Spleen (tissue), 11 donors: ENCODE data around the gene CYB561D2. TPM values are rescaled to one million over a fixed set of nuclear protein-coding genes. Genes with fewer than 3 reads are reported as not detected.

Source experiments
- DNase-seq: peaks from one replicate; pipeline ENCODE4 v3.0.0-alpha.2; 2020
- H3K27ac ChIP-seq, 8 donors: fragments of 200-600 bp; sonication (generic) in 7 of 8; 1 replicate in 4 of 8; 2 replicates in 4 of 8; pipeline versions ENCODE4 v1.5.0 to v1.8.0; 2016 to 2021; ENCODE audit warnings: inconsistent platforms in 4 of 8, mild to moderate bottlenecking in 4 of 8, moderate library complexity in 1 of 8
- H3K27me3 ChIP-seq, 7 donors: fragments of 200-600 bp; sonication (generic) in 6 of 7; replicated peaks in 1 of 7; 1 replicate in 4 of 7; 2 replicates in 3 of 7; pipeline versions ENCODE4 v1.5.0 to v1.8.0; 2016 to 2021; ENCODE audit warnings: inconsistent platforms in 3 of 7, mild to moderate bottlenecking in 1 of 7
- H3K36me3 ChIP-seq, 6 donors: fragments of 200-600 bp; sonication (generic) in 5 of 6; 1 replicate in 4 of 6; 2 replicates in 2 of 6; pipeline versions ENCODE4 v1.5.0 to v1.8.0; 2016 to 2021; ENCODE audit warnings: inconsistent platforms in 2 of 6
- H3K4me1 ChIP-seq, 6 donors: fragments of 200-600 bp; sonication (generic) in 5 of 6; 1 replicate in 3 of 6; 2 replicates in 3 of 6; pipeline versions ENCODE4 v1.5.0 to v1.8.0; 2016 to 2021; ENCODE audit warnings: inconsistent platforms in 3 of 6
- H3K4me3 ChIP-seq, 8 donors: fragments of 200-600 bp; sonication (generic) in 7 of 8; 1 replicate in 4 of 8; 2 replicates in 4 of 8; pipeline versions ENCODE4 v1.5.0 to v1.8.0; 2016 to 2021; ENCODE audit warnings: inconsistent platforms in 4 of 8, mild to moderate bottlenecking in 4 of 8, moderate library complexity in 2 of 8
- H3K9me3 ChIP-seq, 8 donors: fragments of 200-600 bp; sonication (generic) in 7 of 8; 1 replicate in 4 of 8; 2 replicates in 4 of 8; pipeline versions ENCODE4 v1.5.0 to v1.8.0; 2016 to 2021; ENCODE audit warnings: inconsistent platforms in 4 of 8
- CTCF ChIP-seq, 11 experiments: fragments of 200-600 bp in 7 of 11; fragments of 450-650 bp in 4 of 11; sonication (generic) in 4 of 11; IDR thresholded peaks in 8 of 11; conservative IDR thresholded peaks in 3 of 11; 1 replicate in 7 of 11; 2 replicates in 4 of 11; pipeline versions ENCODE4 v1.4.0 to v1.8.0; 2016 to 2021; ENCODE audit warnings: antibody characterized with exemption in 11 of 11, inconsistent platforms in 4 of 11, mild to moderate bottlenecking in 1 of 11
- POLR2A ChIP-seq, 3 donors: fragments of 450-650 bp; IDR thresholded peaks; one replicate each; pipeline ENCODE4 v1.5.1; 2017; ENCODE audit warnings: antibody characterized with exemption in 3 of 3, mild to moderate bottlenecking in 1 of 3
- POLR2AphosphoS5 ChIP-seq, 3 donors: sonication (generic); formaldehyde crosslinking; IDR thresholded peaks; one replicate each; pipeline ENCODE4 v1.5.1; 2017; ENCODE audit warnings: antibody characterized with exemption in 3 of 3
- WGBS, 5 donors: extraction: QIAGEN DNeasy Blood & Tissue Kit in 3 of 5; methylation state at CpG; one replicate each; pipeline versions ENCODE4 v1.1.5 to v1.1.7; 2013 to 2018; 5-methylcytosine and 5-hydroxymethylcytosine counted together
- intact Hi-C: fragments of 100-400 bp; cut with DNase I; formaldehyde crosslinking; loops from one replicate; pipeline ENCODE4 v1.15.0; 2023; ENCODE audit warnings: low total_unique reads
- polyA plus RNA-seq, 3 donors: library from polyadenylated mRNA; stranded (reverse); fragments of 200-250 nt; gene quantifications; one replicate each; pipeline ENCODE4 v1.2.1, GENCODE V29; 2013
- total RNA-seq, 7 donors: library from RNA; depleted of rRNA in 3 of 7; stranded (reverse); fragments of >200 nt in 3 of 7; fragmentation: NEBNext Ultra II Directional in 4 of 7; extraction: Animal tissue kit (Norgen Biotek cat#: 25700) in 4 of 7; gene quantifications; one replicate each; pipeline versions ENCODE4 v1.1.0 to v1.2.1, GENCODE V29; 2016 to 2021
- donor health status: healthy with polysubstance abuse.
- donor health status: DM: no; HTN: no; CAD: no; lungs with moderate emphysema.
- donor health status: DM: no; HTN: no; CAD: no.
- donor health status: Bipolar disorder and iron deficiency.
- donor health status: healthy.
- donor health status: DM: no; HTN: no; CAD: no.
- donor health status: DM: yes; HTN: yes; CAD: no.

CYB561D2 gene
- total and polyA plus RNA-seq, 10 donors, result 18.7 to 35.2 (median 26.4) TPM

- intact Hi-C loops, result no loop called here
- no peak overlapping the region for H3K27ac ChIP-seq
Measured at GRCh38 chr3:50393061-50393460, 42.4 kb downstream of the CYB561D2 start.

DNA sequence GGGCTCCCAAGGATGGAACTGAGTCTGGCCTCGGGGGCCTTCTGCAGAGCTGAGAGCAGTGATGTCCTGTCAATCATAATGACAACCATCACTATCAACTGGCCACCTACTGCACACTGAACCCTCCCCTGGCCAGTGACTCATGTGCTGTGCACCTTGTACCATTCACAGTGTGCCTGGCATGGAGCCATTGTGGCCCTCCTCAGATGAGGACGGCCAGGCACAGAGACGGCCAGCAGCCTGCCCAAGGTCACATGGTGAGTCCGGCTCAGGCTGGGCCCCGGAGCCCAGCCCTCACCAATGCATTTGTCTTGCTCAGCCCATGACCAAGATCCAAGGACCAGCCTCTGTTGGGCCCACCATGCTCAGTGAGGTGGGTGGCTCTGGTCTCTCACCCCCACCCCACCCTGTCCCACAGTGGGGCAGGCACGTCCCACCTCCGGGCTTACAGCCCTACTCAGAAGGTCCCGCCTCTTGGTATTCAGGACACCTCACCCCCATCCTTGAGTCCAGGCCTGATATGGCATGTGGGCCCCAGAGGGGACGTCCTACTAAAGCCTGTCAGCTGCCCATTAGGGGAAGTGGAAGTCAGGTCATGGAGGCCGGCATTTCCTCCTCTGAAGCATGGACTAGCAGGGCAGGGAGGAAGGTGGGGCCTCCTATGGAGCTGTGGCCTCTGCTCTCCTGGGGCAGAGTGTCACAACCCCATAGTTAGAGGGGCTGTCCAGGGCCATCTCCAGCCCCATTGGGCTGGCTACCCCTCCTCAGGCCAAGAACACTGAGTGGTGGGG lies 44.6 kb downstream of the CYB561D2 start:
- TF ChIP-seq POLR2AphosphoS5 (IDR thresholded peaks at IDR 0.05) (no peak), POLR2A (IDR thresholded peaks at IDR 0.05) (no peak), CTCF (IDR thresholded peaks at IDR 0.05 in 8 of 11, conservative IDR thresholded peaks at IDR 0.05 in 3 of 11) (no peak)
- Histone ChIP-seq H3K27me3 (no peaks in the 10 kb centered on the region), H3K36me3 (no peaks in the 10 kb centered on the region), H3K4me1 (peaks cover 0 to 27% (median 9%) of the 10 kb centered on the region in 6 donors), H3K27ac (no peak overlapping the region), H3K9me3 (no peaks in the 10 kb centered on the region), H3K4me3 (no peak overlapping the region)
- DNase-seq, result no peak
- WGBS, 5 donors, result 68 to 80% (median 69%) methylated on average over 8 to 10 of the region's 10 CpGs
- intact Hi-C loops, result no loop called here

More at GRCh38 chr3:50393061-50393460, 42.4 kb downstream of the CYB561D2 start:
- Histone ChIP-seq H3K4me1 (peaks cover 0 to 28% (median 9%) of the 10 kb centered on the region in 6 donors), H3K4me3 (no peak overlapping the region), H3K9me3 (no peaks in the 10 kb centered on the region), H3K27me3 (no peaks in the 10 kb centered on the region), H3K36me3 (no peaks in the 10 kb centered on the region)
- WGBS, 5 donors, result 81 to 93% (median 90%) methylated on average over 4 to 5 of the region's 5 CpGs
- TF ChIP-seq POLR2AphosphoS5 (IDR thresholded peaks at IDR 0.05), result no peak
- TF ChIP-seq POLR2A (IDR thresholded peaks at IDR 0.05), result no peak
- DNase-seq, result no peak

DNA sequence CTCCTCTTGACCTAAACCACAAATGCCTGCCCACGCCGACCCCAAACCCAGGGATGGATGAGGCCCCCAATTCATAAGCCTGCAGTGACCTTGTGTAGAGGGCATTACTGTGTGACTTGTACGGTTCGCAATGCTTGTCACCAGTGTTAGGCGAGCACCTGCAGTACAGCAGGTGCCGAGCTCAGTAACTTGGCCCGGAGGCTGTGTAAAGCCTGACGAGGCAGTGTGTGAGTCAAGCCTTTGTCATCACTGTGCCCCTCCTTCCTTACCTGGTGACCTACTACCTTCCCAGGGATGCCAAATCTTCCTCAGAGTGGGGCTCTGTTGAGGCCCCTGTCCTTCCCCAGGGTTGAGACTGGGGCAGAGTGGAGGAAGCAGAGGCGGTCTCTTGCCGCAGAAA lies 45.8 kb downstream of the CYB561D2 start:
- intact Hi-C loops, result no loop called here
- WGBS, 5 donors, result 91 to 95% (median 92%) methylated on average over 6 to 10 of the region's 10 CpGs
- no peak overlapping the region for H3K27ac ChIP-seq
- H3K9me3 ChIP-seq, result no peaks in the 10 kb centered on the region
- no peak for TF ChIP-seq POLR2A (IDR thresholded peaks at IDR 0.05)
- no peak for TF ChIP-seq CTCF (IDR thresholded peaks at IDR 0.05 in 8 of 11, conservative IDR thresholded peaks at IDR 0.05 in 3 of 11)
- no peak for TF ChIP-seq POLR2AphosphoS5 (IDR thresholded peaks at IDR 0.05)
- no peaks in the 10 kb centered on the region for H3K27me3 ChIP-seq
- no peak for DNase-seq
- H3K4me1 ChIP-seq, result peaks cover 0 to 21% (median 0%) of the 10 kb centered on the region in 6 donors
- no peak overlapping the region for H3K4me3 ChIP-seq
- no peaks in the 10 kb centered on the region for H3K36me3 ChIP-seq

- Histone ChIP-seq H3K36me3 (no peaks in the 10 kb centered on the region), H3K4me3 (no peak overlapping the region), H3K9me3 (no peaks in the 10 kb centered on the region), H3K27ac (no peak overlapping the region), H3K27me3 (no peaks in the 10 kb centered on the region), H3K4me1 (peaks cover 0 to 18% (median 0%) of the 10 kb centered on the region in 6 donors)
- intact Hi-C loops, result no loop called here
- 34 to 48% (median 40%) methylated on average over 5 of the region's 5 CpGs for WGBS, 5 donors
- TF ChIP-seq POLR2A (IDR thresholded peaks at IDR 0.05) (no peak), POLR2AphosphoS5 (IDR thresholded peaks at IDR 0.05) (peak in 1 of 3 donors; percentile 33)
- DNase-seq, result no peak
Measured at GRCh38 chr3:50401978-50402595, 51.4 kb downstream of the CYB561D2 start.

Other genes starting within 250 kb of the CYB561D2 start
- gene SEMA3F, start 195.5 kb upstream of the CYB561D2 start, total RNA-seq, result 100 to 1,000 TPM in 3 of 7 donors, 10 to 100 TPM in 4; 56.1 to 205 (median 98.8) TPM
- 10 to 100 TPM; 16.9 to 34.2 (median 31.7) TPM for gene SEMA3F, start 195.5 kb upstream of the CYB561D2 start, polyA plus RNA-seq
- under 1 TPM in 2 of 7 donors, not detected in 5; 0.18 to 0.44 TPM for gene GNAT1, start 159.3 kb upstream of the CYB561D2 start, total RNA-seq
- gene GNAT1, start 159.3 kb upstream of the CYB561D2 start, polyA plus RNA-seq, result under 1 TPM in 1 of 3 donors, not detected in 2; 0.05 TPM
- not detected for gene SLC38A3, start 145.6 kb upstream of the CYB561D2 start, total RNA-seq
- under 1 TPM in 2 of 3 donors, not detected in 1; 0.02 to 0.07 TPM for gene SLC38A3, start 145.6 kb upstream of the CYB561D2 start, polyA plus RNA-seq
- 100 to 1,000 TPM; 276 to 466 (median 385) TPM for gene GNAI2, start 114.7 kb upstream of the CYB561D2 start, total RNA-seq
- gene GNAI2, start 114.7 kb upstream of the CYB561D2 start, polyA plus RNA-seq, result 100 to 1,000 TPM; 147 to 232 (median 170) TPM
- gene SEMA3B, start 81.7 kb upstream of the CYB561D2 start, total RNA-seq, result 10 to 100 TPM in 1 of 7 donors, 1 to 10 TPM in 6; 2.2 to 13.9 (median 4.5) TPM
- 10 to 100 TPM in 1 of 3 donors, 1 to 10 TPM in 2; 2.7 to 14.5 (median 3.4) TPM for gene SEMA3B, start 81.7 kb upstream of the CYB561D2 start, polyA plus RNA-seq
- under 1 TPM in 1 of 7 donors, not detected in 6; 0.46 TPM for gene LSMEM2, start 71.8 kb upstream of the CYB561D2 start, total RNA-seq
- gene LSMEM2, start 71.8 kb upstream of the CYB561D2 start, polyA plus RNA-seq, result under 1 TPM; 0.06 to 0.29 (median 0.20) TPM
- 10 to 100 TPM; 40.2 to 67.6 (median 48.0) TPM for gene IFRD2, start 58.4 kb upstream of the CYB561D2 start, total RNA-seq
- 10 to 100 TPM; 58.4 to 76.7 (median 74.8) TPM for gene IFRD2, start 58.4 kb upstream of the CYB561D2 start, polyA plus RNA-seq
- gene HYAL3, start 51.5 kb upstream of the CYB561D2 start, total RNA-seq, result 1 to 10 TPM in 6 of 7 donors, under 1 TPM in 1; 0.73 to 3.8 (median 2.7) TPM
- gene HYAL3, start 51.5 kb upstream of the CYB561D2 start, polyA plus RNA-seq, result 1 to 10 TPM; 1.4 to 2.4 (median 2.1) TPM
- 10 to 100 TPM in 6 of 7 donors, 1 to 10 TPM in 1; 7.8 to 15.1 (median 11.8) TPM for gene NAA80, start 51.5 kb upstream of the CYB561D2 start, total RNA-seq
- gene NAA80, start 51.5 kb upstream of the CYB561D2 start, polyA plus RNA-seq, result 10 to 100 TPM; 12.4 to 15.5 (median 15.2) TPM
- gene HYAL1, start 47.3 kb upstream of the CYB561D2 start, total RNA-seq, result 100 to 1,000 TPM in 5 of 7 donors, 10 to 100 TPM in 2; 46.8 to 172 (median 122) TPM
- gene HYAL1, start 47.3 kb upstream of the CYB561D2 start, polyA plus RNA-seq, result 10 to 100 TPM; 18.2 to 49.4 (median 46.6) TPM
- gene HYAL2, start 28.1 kb upstream of the CYB561D2 start, total RNA-seq, result 100 to 1,000 TPM; 192 to 746 (median 523) TPM
- 100 to 1,000 TPM; 108 to 155 (median 123) TPM for gene HYAL2, start 28.1 kb upstream of the CYB561D2 start, polyA plus RNA-seq
- 10 to 100 TPM; 19.4 to 33.6 (median 24.4) TPM for gene TUSC2, start 22.6 kb upstream of the CYB561D2 start, total RNA-seq
- gene TUSC2, start 22.6 kb upstream of the CYB561D2 start, polyA plus RNA-seq, result 10 to 100 TPM; 20.6 to 36.5 (median 34.4) TPM
- gene RASSF1, start 10.0 kb upstream of the CYB561D2 start, total RNA-seq, result 100 to 1,000 TPM in 1 of 7 donors, 10 to 100 TPM in 6; 48.3 to 113 (median 63.3) TPM
- gene RASSF1, start 10.0 kb upstream of the CYB561D2 start, polyA plus RNA-seq, result 10 to 100 TPM; 59.3 to 83.7 (median 81.4) TPM
- gene ZMYND10, start 5.1 kb upstream of the CYB561D2 start, total RNA-seq, result 1 to 10 TPM in 3 of 7 donors, under 1 TPM in 3, not detected in 1; 0.60 to 2.2 (median 1.1) TPM
- 1 to 10 TPM in 2 of 3 donors, under 1 TPM in 1; 0.56 to 2.1 (median 1.6) TPM for gene ZMYND10, start 5.1 kb upstream of the CYB561D2 start, polyA plus RNA-seq
- gene NPRL2, start 87 bp upstream of the CYB561D2 start, total RNA-seq, result 10 to 100 TPM; 17.8 to 31.2 (median 22.7) TPM
- gene NPRL2, start 87 bp upstream of the CYB561D2 start, polyA plus RNA-seq, result 10 to 100 TPM; 22.1 to 28.2 (median 23.0) TPM
- 10 to 100 TPM; 22.6 to 49.2 (median 35.1) TPM for gene TMEM115, start 8.7 kb downstream of the CYB561D2 start, total RNA-seq
- 10 to 100 TPM; 14.0 to 22.1 (median 17.2) TPM for gene TMEM115, start 8.7 kb downstream of the CYB561D2 start, polyA plus RNA-seq
- gene CACNA2D2, start 152.8 kb downstream of the CYB561D2 start, total RNA-seq, result 1 to 10 TPM in 6 of 7 donors, under 1 TPM in 1; 0.85 to 3.2 (median 1.4) TPM
- under 1 TPM; 0.24 to 0.64 (median 0.26) TPM for gene CACNA2D2, start 152.8 kb downstream of the CYB561D2 start, polyA plus RNA-seq
- gene C3orf18, start 216.9 kb downstream of the CYB561D2 start, total RNA-seq, result 10 to 100 TPM in 1 of 7 donors, 1 to 10 TPM in 6; 3.2 to 12.2 (median 5.8) TPM
- gene C3orf18, start 216.9 kb downstream of the CYB561D2 start, polyA plus RNA-seq, result 1 to 10 TPM; 2.3 to 4.6 (median 3.5) TPM
- gene HEMK1, start 218.7 kb downstream of the CYB561D2 start, total RNA-seq, result 10 to 100 TPM in 6 of 7 donors, 1 to 10 TPM in 1; 7.6 to 22.5 (median 18.9) TPM
- 10 to 100 TPM; 25.1 to 45.2 (median 41.1) TPM for gene HEMK1, start 218.7 kb downstream of the CYB561D2 start, polyA plus RNA-seq